Activated naive CD4-positive, alpha-beta T cell (primary cell): ENCODE data around the gene PLXNA4.

Experiments
- DNase-seq, 4 experiments: peaks; one replicate each; lab custom pipeline; 2025; lab: John Stamatoyannopoulos, UW

PLXNA4 gene

DNA sequence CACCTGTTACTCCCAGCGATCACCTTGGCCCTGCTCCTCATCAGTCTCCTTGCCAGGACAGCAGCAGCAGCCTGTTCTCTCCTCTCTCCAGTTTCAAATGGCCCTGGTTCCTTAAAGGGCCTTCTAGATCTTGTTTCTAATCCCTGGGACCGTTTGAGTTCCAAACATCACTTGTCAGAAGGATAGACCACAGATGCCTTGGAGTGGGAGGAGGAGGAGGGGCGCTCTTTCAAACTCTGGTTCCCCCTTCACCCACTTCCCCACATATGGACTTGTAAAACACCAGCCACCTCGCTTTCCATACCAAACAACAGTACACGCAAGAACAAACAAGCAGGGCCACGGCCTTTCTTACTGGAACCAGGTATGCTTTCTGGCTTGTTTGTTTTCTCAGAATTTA lies 104.8 kb downstream of the PLXNA4 start:
- DNase-seq, result no peak

DNA sequence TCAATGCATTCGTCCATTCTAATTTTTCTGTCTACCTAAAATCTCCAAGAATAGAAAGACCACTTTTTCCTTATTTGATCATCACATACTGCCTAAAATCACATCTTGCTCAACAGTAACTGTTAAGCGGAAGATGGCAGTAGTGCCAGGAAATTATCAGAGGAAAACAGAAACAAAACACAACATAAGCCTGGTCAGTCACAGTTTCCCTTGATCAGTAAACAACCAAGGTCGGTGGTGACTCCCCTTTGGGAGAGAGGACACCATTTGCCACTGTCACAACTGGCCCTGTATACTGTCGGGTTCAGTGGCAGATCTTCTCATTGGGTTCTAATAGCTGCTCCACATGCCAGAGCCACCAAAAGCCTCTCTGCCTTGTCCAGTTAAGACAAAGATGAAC lies 106.6 kb downstream of the PLXNA4 start:
- no peak for DNase-seq

DNA sequence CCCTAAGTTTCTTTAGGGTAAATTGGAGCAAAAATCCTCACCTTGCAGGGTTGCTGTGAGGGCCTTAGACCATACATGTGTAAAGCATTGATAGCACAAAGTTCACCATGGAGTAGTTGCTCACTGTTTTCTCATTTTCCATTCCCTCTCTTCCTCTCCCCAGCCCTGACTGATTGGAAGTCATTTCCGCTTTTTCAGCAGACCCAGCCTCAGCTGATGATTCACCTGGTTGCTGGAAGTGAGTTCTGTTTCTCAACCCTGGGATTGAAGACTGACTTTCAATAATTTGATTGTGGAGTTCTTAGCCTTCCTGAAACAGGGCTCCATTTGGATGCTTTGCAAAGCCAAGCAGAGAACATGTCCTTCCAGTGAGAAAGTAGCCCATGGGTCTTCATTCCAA lies 107.0 kb downstream of the PLXNA4 start:
- no peak for DNase-seq

DNA sequence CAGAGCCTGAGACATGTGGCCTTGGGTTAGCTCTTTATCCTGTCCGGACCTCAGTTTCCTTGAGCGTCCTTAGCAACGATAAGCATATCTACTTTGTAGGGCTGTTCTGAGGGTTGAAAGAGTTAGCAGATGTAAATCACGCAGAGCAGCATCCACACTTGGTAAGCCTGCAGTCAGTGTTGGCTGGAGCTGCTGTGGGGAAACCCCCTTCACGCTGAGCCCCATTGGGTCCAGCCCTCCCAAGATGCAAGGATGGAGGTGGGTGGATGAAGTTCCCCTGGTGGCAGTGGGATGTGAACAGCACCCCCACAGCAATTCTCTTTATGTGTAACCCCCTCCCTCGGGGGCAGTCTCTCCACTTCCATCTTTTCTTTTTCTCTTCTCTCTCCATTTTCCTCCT lies 109.9 kb downstream of the PLXNA4 start:
- no peak for DNase-seq

DNA sequence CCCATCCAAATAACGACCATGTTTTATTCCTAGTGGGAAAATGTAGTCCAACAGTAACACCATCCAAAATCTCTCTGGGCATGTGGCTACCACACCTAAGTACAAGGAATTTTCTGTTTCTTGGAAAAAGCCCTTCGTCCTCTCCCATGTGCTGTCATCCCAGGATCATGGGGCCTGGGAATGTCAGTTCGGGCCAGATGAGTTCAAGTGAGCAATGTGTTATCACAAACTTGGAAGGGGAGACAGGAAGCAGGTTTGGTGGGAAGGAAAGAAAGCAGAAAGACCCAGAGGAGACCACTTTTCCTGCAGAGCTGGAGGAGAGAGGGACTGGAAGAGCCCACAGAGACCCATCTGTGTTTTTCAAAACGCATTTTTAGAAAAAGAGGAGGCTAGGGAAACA lies 110.8 kb downstream of the PLXNA4 start:
- DNase-seq, result no peak

DNA sequence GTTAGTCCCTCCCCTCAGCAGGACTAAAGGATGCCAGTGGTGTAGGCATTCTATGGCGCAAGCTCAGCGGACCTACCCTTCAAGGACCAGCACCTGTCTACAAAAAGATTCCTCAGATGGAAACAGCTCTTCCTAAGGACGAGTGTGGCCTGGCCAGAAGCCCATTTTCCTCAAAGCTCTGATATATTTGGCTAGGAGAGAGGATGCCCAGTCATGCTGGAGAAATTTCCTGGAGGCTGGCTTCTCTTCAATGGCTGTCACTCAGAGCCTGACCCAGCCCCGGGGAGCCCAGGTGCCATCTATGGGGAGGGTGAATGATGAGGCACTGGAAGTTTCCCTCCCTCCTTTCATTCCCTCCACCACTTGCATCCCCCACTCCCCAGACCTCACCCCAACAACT lies 111.5 kb downstream of the PLXNA4 start:
- no peak for DNase-seq

DNA sequence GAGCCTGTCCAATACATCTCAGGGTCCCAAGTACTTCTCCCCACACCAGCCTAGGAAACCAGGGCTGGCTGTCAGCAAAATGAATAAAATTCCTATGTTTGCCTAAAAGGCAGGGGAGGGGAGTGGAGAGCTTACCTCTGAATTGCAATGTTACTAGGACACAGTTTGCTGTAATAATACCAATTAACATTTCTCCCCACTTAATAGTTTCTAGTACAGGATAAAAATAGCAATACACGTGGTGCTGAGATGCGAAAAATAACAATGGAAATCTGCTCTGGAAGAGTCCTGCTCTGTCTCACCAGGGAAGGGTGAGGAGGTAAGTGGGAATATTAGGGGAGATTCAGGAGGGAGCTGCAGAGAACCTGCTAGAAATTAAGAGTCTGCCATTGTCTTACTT lies 112.3 kb downstream of the PLXNA4 start:
- DNase-seq, result no peak

DNA sequence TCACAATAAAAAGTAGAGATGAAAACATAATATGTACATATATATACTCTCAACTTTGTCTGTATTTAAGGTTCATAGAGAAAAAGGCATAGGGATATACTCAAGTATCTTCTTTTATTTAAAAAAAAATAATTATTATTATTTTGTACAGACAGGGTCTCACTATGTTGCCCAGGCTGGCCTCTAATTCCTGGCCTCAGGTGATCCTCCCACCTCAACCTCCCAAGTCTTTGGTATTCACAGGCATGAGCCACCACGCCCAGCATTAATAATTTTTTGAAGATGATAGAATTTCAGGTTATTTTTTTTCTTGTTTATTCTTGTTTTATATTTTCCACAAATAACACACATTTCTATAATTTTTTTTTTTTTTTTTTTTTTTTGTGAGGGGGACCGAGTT lies 113.8 kb downstream of the PLXNA4 start:
- no peak for DNase-seq

DNA sequence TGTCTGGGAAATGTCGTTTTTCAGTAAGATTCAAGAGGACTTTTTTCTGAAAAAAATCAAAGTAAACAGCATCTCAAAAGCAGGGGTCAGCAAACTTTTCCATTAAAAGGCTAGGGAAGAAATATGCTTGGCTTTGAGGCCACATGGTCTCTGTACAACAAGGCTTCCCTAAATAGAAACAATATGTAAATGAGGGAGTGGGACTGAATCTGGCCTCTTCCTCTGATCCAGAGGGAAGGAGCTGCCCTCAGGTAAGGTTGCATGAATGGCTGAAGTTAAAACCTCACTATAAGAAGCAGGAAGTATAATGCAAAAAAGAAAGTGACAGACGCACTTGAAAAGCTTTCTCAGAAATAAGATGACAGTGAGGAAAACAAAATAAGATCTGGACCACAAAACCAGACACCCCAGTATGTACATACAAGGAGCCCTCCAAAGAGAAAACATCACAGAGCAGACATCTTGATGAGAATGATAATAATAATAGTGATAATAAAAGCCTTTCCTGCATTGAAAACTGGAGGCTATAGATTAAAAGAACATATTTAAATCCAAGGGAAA lies 115.2 kb downstream of the PLXNA4 start:
- DNase-seq, result no peak

DNA sequence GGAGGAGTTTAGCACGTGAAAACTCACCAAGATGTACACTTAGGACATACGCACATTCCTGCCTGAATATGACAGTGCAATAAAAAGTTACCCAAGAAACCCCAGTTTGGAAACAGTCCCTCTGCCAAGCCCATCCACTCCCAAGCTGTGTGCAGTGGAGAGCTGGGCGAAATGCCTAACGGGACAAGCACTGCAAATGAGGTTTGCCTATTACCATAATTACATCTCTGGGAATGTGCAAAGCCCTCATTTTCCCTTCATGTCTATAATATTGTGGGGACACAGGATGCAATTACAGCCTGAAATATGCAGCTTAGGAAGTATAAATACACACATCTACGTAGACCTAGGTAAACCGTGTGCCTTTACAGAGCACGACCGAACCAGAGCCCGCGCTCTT lies 117.5 kb downstream of the PLXNA4 start:
- no peak for DNase-seq

DNA sequence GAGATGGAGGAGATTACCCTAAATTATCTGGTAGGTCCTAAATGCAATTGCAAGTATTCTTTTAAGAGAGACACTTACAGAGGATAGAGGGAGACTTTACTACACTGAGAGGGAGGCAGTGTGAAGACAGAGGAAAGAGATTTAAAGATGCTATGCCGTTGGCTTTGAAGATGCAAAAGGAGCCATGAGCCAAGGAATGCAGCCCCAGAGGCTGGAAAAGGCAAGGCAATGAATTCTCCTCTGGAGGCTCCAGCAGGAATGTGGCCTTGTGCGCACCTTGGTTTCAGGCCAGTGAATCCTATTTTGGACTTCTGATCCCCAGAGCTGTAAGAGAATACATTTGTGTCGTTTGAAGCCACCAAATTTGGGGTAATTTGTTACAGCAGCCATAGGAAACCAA lies 118.6 kb downstream of the PLXNA4 start:
- no peak for DNase-seq

DNA sequence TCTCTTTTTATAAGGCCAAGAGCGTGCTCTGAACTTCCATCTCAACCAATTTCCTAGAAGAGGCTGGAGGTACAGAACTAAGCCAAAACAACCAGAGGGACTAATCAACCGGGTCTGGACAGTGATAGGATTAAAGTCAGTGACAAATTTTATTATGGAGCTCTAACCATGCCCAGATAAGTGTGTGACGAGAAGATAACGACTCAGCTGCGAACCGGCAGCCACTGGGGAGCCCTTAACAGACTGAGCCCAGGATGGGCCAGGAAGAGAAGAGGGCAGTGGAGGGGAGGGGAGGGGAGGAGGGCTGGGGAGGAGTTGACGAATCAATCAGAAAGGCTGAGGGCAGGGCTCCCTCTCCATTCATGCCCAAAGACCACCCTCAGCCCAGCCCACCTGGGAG lies 119.9 kb downstream of the PLXNA4 start:
- DNase-seq, result no peak

DNA sequence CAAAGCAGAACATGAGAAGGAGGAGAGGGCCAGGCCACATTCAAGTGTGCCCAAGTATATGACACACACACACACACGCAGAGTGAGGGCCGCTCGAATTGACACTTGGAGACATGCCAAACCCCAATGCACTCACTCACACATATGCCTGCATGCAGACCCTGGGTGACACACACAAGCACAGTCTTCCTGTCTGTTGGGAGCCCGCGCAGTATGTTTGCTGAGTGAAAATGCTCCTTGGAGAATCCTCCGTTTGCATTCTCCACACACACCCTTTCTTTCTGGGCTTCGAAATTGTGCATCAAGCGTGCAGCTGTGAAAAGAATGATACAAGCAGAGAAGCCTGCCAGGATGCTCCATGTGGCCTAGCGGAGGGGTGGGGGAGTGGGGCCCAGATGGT lies 120.9 kb downstream of the PLXNA4 start:
- DNase-seq, result peak in 1 of 4 experiments; percentile 7

DNA sequence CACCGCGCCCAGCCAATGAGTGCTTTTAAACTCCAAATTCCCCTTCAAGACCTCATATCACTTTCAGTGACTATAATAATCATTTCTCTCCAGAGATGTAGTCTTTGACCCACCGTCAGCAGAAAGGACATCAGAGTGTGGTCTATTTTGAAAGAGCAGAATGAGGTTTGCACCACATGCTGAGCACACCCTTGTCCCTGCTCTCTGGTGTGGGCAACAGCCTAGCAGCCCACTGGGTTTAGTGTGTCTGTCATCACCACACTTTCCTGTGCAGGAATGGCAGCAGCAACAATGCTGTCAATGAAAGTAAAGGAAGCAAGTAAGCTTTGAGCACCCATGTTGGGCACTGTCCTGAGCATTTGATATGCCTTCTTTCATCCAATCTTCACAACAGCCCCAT lies 122.4 kb downstream of the PLXNA4 start:
- no peak for DNase-seq

DNA sequence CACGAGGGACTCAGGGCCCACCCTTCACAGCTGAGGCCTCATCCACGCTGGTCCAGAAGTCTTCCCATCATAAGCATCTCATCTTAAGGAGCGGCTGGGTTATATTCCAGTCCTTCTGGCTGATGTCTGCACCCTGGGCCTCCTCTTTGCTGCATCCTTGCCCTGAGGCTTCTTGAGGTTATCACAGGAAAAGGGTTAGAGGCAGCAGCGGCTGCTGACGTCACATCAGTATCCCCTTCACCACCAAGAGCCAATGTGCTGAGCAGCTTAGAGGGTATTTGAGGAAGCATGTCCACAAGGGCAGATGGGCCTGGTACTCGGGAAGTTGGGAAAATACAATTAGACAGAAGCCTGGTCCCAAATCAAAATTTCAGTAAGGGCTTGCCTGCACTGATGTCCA lies 125.1 kb downstream of the PLXNA4 start:
- no peak for DNase-seq

DNA sequence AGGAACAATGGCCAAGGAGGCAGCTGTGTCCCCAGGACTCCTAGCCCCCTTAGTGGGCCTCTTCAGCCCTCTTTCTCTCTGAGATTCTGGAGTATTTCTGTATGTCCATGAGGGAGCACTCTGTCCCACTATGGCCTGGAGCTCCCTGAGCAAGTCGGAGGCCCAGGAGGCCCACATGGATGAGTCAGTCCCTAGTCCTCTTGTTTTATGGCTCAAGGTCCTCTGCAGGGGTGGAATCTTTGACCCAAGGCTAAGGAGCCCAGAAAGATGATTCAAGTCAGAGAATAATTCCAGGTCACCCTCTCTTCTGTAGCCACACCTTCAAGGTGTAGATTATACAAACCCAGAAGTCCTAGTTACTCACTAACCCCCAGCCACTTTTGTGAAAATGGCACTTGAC lies 125.6 kb downstream of the PLXNA4 start:
- DNase-seq, result no peak

DNA sequence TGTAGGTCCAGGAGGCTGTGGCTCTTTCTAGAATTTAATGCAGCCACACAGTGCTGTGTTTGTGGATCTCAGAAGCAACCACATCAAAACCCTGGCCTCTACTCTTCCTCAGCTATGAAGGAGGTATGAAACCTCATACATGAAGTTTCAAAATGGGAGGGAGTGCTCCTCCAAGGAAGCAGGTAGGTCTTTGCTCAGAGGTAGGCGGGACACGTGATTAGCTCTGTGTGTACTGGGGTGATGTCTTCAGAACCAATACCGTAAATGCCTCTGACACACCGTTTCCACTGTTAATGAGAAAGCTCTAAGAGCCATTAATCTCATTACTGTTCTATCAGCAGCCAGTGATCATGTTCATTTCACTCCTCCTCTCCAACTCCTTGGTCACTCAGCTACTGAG lies 126.1 kb downstream of the PLXNA4 start:
- DNase-seq, result no peak

DNA sequence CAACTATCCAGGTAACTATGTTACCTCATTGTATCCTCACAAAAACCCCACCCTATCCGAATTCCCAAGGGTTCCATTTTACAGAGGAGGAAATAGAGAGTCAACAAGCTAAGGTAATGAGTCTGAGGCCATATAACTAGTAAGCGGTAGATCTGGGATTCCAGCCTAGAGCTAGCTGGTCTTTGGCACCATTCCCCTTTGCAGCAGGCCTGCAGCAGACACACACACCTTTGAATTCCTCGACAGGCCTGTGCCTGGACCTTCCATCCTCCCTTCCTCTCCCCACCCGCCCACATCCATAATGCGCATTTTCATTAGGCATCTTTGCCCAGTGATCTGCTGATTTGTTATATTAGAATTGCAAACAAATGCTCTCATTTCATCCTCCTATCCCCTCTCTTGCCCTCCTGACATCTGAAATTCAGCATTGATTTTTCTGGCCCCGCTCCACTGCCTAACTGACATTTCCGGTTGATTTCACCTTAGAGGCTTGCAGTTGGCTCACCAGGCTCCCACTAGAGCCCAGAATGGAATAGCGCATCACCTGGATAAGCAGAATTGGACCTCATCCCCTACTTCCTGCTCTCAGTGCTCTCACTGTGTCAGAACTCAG lies 129.5 kb downstream of the PLXNA4 start:
- no peak for DNase-seq

DNA sequence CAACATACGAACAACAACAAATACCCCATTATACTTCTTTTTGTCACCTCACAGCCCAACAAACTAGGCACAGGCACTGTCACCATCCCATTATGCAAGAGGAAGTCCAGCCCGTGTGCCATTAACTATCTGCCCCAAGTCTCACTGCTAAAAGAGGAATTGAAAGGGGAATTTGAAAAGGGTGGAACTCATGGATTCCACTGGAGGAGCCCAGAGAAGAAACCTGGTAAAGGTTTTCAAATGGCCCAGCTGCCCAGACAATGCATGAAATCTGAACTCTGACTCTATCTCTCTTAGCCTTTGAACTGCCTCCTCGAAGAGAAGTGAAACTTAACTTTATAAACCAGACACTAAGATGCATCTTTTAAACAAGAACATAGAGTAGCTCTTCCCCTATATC lies 130.0 kb downstream of the PLXNA4 start:
- no peak for DNase-seq

DNA sequence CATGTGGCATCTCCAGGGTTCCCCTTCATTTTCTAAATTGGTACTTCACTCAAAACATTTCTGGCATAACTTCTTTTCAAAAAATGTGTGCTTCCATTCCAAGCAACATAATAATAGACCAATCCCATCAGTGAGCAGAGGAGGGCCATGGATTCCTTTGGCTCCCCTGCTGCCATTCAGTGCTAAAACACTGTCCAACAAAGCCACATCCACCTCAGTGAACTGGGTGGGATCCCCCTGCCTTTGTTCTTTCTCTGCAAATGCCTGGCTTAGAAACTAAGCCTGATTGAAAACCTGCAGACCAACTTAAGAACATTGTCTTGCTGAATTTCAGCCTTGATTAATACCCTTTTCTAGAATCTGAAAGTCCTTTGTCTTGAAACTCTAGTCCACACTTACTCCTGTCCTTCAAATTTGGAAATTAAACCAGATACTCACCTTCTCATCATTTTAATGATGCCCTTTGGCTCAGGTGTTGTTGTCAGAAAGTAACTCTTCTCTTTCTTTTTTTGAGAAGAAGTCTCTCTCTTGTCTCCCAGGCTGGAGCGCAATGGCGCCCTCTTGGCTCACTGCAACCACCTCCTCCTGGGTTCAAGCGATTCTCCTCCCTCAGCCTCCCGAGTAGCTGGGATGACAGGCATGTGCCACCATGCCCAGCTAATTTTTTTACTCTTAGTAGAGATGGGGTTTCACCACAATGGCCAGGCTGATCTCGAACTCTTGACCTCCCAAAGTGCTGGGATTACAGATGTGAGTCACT lies 132.3 kb downstream of the PLXNA4 start:
- no peak for DNase-seq

DNA sequence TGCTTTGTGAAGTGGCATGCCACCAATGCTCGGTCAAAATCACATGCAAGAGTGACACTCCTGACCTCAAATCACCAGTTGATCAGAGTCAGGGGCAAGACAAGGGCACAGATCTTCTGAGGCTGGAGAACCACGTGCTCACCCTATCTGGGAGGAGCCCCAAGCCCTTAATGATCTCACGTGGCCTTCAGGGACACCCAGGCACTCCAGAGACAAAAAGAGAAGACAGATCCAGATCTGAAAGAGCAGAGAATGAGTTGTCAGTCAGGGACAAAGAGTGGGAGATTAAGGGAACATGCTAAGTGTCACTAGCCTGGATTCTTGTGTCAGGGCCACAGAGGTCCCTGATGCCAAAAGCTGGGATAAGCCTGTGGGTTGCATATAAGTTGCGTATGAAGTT lies 134.3 kb downstream of the PLXNA4 start:
- no peak for DNase-seq

DNA sequence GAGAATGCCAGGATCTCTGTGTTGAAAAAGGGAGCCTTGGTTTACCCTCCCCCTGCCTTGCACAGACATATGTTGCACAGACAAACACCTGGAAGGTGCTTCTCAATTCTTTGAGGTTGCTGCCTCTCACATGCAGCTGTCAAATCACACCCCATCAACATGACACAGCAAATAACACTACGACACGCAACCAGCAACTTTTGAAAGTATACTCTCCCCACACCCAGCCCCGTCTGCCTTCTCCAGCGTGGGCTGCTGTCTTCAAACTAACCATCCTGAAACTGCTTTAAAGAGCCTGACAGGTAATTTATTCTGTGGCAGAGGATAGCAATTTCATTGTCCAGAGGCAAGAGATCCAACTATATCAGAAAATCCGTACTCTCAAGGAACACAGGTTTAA lies 136.1 kb downstream of the PLXNA4 start:
- DNase-seq, result no peak

DNA sequence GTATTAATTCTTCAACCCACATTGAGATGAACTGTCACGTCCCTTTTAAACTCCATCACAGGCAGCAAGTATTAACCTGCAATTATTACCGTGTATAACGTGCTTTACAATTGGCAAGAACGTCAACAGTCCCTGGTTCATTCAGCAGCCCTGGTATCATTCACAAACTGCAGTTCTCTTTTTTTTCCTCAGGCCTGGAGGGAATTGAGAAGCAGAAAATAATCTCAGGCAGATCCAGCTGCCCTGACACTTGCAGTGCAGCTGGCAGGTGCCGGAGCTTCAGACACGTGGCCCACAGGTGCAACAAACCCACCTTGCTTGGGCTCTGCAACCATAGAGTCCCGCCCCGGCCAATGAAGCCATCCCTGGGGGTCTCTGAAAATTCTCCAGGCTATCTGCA lies 137.3 kb downstream of the PLXNA4 start:
- no peak for DNase-seq

DNA sequence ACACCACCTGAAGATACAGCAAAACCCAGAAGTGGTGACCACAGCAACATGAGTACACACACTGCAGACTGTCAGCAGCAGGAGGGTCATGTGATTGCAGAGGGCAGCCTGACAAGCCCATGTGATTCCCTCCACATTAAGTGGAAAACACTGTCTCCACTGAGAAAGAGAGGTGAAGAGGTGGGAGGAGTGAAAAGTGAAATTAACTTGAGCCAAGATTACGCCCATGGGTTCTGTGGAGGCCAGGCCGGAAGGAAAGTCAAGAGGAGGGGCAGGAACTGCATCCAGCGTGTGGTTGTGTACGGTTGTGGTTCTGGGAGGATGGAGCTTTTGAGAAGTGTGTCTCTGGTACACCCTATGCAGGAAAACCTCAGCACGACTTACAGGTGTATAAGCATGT lies 138.5 kb downstream of the PLXNA4 start:
- no peak for DNase-seq
